HG02610 (cell line): ENCODE data around the gene GLIS2.
A peak's percentile ranks its signal among the peaks of the same experiment; 100 is the strongest.

Source experiments
- ATAC-seq: cut with Tn5 transposase; IDR thresholded peaks from one replicate; pipeline ENCODE4 v1.9.1; 2021; ENCODE audit warnings: mild to moderate bottlenecking, moderate library complexity; ENCODE audit not compliant: unreplicated experiment

GLIS2 gene

GRCh38 chr16:4319454-4320421, 3.9 kb downstream of the GLIS2 start:
- ATAC-seq: peak; percentile 50

DNA sequence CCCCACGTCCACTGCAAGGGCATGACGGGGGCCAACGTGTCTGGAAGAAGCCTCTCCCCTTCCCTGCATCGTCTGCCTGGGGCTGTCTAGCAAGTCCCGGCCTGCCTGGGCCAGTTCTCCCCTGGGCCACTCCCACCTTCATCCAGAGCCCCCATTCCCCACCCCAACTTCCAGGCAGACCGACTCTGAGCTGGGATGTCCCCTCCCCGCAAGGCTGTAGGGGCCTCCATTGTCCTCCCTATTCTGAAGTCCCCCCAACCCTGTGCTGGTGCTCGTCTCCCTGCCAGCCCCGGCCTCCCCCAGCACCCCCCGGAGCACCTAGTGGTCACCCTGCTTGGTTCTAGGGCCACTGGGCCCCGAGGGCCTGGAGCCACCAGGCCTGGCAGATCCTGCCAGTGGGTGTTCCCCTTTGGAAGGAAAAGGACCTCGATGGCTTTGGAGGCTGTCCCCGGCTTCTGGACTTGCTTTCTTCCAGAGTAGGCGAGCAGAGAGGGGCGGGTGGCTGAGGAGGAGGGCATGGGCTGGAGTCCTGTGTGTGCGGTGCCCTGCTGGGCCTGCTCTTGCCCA, 4.8 kb downstream of the GLIS2 start:
- no peak for ATAC-seq

DNA sequence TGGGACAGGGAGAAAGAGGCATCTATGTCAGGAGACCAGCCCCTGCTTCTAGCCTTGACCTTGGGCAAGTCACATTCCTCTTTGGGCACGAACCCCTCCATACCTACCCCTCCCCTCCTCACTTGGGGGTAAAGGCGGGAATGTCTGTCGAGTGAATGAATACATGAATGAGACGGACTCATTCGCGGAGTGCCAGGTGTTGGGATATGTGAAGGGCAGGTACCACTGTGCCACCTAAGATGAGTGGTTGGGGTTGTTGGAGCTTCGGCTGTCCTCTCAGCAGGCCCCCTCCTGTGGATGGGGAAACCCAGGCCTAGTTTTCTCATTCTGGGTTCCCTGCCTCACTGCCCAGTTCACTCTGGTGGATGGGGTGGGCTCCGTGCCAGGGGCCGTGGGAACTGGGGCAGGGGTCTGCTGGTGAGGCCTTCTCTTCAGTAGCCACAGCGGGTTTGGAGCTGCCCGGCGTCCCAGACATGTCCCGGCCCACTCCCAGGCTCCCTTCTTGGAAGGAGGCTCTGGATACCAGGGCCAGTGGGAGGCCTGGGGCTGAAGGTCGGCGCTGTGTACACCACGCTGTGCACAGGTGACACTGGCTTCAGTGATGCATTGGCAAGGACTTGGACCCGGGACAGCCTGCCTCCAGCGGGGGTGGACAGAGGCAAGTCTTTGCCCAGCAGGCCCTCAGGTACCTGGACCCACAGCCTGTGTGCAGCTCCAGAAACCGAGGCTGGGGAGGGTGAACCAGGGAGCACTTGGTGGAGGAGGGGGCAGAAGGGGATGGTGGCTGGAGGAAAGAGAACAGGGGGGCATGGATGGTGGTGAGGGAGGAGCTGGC, 5.6 kb downstream of the GLIS2 start:
- no peak for ATAC-seq

- no peak for ATAC-seq
Observed at GRCh38 chr16:4322121-4323052, 6.5 kb downstream of the GLIS2 start.

- ATAC-seq: no peak
Observed at GRCh38 chr16:4323071-4323844, 7.4 kb downstream of the GLIS2 start.

DNA sequence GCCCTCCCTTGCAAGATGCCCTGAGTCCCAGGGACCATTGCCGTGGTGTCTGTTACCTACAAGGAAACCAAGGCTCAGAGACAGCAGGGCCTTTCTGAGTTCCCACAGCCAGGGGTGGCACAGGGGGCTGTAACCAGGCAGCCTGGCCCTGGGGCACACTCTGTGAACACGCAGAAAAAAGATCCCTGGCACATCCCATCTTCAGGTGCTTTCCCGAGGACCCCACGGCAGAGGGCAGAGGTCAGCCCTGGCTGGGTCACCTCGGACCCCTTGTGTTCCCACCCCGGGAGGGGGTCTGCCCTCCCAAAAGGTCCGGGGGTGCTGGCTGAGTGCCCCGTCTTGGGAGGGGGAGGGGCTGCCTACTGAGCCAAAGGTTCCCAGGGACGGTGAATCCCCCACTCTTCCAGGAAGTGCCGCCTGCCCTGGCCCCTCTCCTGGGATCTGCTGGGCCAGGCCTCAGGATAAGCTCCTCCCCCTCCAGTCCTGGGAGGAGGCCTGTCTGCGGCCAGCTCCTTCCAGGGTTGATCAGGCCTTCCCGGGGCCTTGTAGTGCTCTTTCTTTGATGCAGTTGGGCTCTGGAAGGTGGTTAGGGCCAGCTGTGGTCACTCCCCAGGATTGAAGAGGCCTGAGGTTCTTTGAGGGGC, 8.1 kb downstream of the GLIS2 start:
- ATAC-seq: no peak

- no peak for ATAC-seq
Observed at GRCh38 chr16:4324492-4325252, 8.8 kb downstream of the GLIS2 start.

DNA sequence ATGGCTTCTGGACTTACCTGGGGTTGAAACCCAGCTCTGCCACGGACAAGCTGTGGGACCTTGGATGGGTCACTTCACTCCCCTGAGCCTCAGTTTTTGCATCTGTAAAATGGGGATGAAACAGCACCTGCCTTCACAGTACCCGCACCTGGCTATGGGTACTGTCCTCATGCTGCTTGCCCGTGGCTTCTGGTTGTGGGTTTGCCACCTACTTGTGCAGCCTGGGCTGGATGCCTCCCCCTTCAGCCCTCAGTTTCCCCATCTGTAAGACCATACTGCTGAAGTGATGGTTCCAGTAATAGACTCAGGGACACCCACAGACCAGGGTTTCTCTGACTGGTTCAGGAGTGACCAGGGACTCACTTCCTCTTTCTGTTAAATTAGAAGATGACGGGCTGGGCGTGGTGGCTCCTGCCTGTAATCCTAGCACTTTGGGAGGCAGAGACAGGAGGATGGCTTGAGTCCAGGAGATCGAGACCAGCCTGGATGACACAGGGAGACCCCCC, 9.4 kb downstream of the GLIS2 start:
- ATAC-seq: no peak

DNA sequence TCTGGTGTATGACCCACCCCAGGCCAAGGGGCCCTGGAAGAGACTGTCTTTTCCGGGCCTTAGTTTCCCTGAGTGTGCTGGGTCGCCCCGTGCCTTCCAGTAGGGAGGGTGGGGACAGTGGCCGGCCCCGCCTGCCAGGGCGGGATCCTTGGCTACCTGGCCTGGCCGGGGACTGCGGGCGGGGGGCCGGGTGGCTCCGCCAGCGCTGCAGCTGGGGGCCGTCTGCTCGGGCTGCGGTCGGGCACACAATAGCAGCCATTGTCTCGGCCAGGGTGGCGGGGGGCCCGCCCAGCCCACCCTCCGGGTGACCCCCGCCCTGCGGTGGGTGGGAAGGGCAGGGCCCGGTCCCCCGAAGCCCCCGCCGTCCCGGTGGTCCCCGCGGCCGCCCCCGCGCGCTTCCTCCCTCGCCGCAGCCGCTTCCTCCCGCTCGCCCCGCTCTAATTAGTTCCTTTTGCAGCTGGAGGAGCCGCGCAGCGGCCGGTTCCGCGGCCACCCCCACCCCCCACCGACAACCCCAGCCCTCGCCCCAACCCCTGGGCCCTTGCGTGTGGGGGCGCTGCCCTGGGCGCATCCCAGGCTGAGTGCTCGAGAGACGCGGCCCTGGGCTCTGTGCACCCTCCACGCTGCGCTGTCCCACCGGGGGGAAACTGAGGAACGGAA, 11.6 kb downstream of the GLIS2 start:
- ATAC-seq: no peak

DNA sequence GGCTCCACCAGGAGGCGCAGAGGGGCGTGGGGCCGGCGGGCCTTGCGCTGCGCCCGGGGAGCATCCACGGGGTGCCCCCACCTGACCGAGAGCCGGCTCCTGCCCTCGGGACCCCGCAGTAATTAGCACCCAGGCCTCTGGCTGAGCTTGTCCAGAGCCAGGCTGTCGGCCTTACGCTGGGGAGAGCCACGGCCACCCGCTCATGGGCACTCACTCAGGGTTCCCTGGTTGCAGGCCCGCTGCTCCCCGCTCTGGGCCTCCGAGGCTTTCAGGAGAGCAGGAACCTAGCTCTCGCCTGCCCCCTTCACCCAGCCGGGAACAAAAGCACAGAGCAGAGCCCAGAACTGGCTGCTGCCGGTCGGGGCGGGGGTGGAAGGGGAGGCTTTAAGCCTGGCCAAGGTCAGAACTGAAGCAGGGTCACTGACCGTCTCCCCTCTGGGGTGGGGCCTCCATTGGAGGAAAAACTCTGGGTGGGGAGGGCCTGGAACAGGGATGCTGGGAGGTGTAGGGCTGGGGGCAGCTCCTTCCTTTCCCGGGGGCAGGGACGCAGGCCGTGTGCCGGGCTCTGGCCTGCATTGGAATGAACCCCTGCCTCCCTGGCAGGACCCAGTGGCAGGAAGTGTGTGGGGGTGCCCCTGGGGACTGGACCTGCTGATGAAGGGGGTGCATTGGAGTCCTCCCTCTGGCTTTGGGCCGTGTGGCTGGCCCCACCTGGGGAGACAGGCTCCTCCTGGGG, 12.3 kb downstream of the GLIS2 start:
- no peak for ATAC-seq

- ATAC-seq: no peak
Observed at GRCh38 chr16:4328782-4329775, 13.2 kb downstream of the GLIS2 start.

DNA sequence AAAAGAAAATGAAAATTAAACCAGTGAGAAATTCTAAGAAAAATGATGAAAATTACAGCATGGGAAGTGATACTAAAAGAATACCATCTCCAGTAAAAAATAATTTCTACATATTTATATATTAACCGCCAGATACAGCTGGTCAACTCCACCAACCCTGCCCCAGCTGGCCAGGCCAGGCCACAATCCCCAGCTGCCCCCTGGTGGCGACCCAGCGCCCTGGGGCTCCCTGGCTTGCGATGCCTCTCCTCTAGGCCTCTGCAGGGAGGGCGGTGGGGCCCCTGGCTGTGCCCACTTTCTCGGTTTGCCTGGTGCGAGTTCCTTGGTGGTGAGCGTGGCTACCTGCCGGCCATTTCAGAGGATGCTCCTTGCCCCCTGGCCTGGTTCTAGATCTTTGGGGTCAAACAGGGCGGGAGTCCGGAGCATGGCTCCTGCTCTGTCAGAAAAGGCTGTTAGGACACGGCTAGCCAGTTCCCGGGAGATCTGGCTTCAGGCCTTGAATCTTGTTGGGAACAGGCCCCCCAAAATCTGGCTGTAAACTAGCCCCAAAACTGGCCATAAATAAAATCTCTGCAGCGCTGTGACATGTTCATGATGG, 14.5 kb downstream of the GLIS2 start:
- ATAC-seq: no peak

- no peak for ATAC-seq
Observed at GRCh38 chr16:4332083-4332482, 16.2 kb downstream of the GLIS2 start.

DNA sequence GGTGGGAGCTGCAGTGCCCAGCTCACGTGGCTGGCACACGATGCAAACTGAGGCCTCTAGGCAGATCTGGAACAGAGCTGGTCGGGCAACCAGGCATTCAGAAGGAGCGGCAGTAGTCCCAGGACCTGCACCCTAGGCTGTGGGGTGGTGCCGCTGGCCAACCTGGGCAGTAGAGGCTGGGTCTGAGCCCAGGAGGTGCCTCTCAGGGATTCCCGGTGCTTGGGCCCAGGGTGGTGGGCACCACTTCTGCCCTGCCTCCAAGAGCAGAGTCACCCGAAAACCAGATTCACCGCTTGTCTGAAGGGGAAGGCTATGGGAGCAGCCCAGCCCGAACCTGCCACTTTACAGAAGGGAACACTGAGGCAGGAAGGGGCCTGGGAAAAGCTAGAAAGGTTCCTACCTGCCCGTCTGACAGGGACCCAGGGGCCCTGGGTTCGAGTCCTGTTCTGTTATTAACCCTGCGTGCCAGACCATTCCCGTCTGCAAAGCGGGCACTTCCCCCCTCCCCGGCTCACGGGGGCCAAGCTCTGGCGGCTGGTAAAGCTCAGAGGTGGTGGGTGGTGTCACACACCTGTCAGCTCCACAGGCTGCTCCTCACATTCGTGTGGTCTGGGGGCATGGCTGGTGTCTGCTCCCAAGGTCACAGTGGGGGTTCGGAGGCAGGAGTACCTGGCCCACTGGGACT, 16.9 kb downstream of the GLIS2 start:
- no peak for ATAC-seq

GRCh38 chr16:4333308-4333638, 17.4 kb downstream of the GLIS2 start:
- no peak for ATAC-seq
